ENCODE measurements around the gene ACOX1. TPM values are rescaled to one million over a fixed set of nuclear protein-coding genes. Genes with fewer than 3 reads are reported as not detected.

ACOX1 gene
- total and polyA plus RNA-seq, 2 of the 13 experiments (the other 11 are each of a cell fraction or from before 2014, with no cell fraction given) = 86.4 to 120 TPM

DNA sequence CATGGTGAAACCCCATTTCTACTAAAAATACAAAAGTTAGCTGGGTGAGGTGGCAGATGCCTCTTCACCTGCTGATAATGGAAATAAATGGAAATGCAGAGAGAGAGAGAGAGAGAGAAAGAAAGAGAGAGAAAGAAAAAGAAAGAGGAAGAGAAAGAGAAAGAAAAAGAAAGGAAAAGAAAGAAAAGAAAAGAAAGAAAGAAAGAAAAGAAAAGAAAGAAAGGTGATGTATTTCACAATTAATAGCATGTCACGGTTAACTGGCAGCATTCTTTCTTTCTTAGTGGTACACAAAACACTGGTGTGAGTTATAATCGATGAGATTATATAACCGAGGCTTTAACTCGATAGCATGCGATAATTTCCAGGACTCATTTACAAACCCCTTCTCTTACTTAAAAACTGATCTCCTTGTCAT is 3.2 kb downstream of the ACOX1 start (continued):
- TF ChIP-seq, protein P1, sequence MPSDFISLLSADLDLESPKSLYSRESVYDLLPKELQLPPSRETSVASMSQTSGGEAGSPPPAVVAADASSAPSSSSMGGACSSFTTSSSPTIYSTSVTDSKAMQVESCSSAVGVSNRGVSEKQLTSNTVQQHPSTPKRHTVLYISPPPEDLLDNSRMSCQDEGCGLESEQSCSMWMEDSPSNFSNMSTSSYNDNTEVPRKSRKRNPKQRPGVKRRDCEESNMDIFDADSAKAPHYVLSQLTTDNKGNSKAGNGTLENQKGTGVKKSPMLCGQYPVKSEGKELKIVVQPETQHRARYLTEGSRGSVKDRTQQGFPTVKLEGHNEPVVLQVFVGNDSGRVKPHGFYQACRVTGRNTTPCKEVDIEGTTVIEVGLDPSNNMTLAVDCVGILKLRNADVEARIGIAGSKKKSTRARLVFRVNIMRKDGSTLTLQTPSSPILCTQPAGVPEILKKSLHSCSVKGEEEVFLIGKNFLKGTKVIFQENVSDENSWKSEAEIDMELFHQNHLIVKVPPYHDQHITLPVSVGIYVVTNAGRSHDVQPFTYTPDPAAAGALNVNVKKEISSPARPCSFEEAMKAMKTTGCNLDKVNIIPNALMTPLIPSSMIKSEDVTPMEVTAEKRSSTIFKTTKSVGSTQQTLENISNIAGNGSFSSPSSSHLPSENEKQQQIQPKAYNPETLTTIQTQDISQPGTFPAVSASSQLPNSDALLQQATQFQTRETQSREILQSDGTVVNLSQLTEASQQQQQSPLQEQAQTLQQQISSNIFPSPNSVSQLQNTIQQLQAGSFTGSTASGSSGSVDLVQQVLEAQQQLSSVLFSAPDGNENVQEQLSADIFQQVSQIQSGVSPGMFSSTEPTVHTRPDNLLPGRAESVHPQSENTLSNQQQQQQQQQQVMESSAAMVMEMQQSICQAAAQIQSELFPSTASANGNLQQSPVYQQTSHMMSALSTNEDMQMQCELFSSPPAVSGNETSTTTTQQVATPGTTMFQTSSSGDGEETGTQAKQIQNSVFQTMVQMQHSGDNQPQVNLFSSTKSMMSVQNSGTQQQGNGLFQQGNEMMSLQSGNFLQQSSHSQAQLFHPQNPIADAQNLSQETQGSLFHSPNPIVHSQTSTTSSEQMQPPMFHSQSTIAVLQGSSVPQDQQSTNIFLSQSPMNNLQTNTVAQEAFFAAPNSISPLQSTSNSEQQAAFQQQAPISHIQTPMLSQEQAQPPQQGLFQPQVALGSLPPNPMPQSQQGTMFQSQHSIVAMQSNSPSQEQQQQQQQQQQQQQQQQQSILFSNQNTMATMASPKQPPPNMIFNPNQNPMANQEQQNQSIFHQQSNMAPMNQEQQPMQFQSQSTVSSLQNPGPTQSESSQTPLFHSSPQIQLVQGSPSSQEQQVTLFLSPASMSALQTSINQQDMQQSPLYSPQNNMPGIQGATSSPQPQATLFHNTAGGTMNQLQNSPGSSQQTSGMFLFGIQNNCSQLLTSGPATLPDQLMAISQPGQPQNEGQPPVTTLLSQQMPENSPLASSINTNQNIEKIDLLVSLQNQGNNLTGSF (CRISPR knock-in tag; IDR thresholded peaks at IDR 0.05) = no peak
- TF ChIP-seq ZNF788 (CRISPR knock-in tag; IDR thresholded peaks at IDR 0.05; ENCODE audit: borderline replicate concordance) = no peak
- TF ChIP-seq KAT2B (IDR thresholded peaks at IDR 0.05; ENCODE audit: borderline replicate concordance, low read depth, low read length) = peak; percentile 82
- TF ChIP-seq FOXO1 (CRISPR knock-in tag; IDR thresholded peaks at IDR 0.05) = no peak
- TF ChIP-seq HDAC6 (IDR thresholded peaks at IDR 0.05; ENCODE audit: low read depth, low read length) = 0 out of 2 replicates have a peak, but pooled peaks have one; percentile 57
- TF ChIP-seq KLF16 (CRISPR knock-in tag; IDR thresholded peaks at IDR 0.05) = peak in 1 of 2 experiments; percentile 51; a peak in 1 of 4 replicates
- peak; percentile 91 for TF ChIP-seq SSRP1 (CRISPR knock-in tag; IDR thresholded peaks at IDR 0.05)
- no peak for TF ChIP-seq ZNF776 (CRISPR knock-in tag; IDR thresholded peaks at IDR 0.05)
- TF ChIP-seq KDM5B (CRISPR knock-in tag; IDR thresholded peaks at IDR 0.05; ENCODE audit: borderline replicate concordance) = no peak
- TF ChIP-seq, protein P2, sequence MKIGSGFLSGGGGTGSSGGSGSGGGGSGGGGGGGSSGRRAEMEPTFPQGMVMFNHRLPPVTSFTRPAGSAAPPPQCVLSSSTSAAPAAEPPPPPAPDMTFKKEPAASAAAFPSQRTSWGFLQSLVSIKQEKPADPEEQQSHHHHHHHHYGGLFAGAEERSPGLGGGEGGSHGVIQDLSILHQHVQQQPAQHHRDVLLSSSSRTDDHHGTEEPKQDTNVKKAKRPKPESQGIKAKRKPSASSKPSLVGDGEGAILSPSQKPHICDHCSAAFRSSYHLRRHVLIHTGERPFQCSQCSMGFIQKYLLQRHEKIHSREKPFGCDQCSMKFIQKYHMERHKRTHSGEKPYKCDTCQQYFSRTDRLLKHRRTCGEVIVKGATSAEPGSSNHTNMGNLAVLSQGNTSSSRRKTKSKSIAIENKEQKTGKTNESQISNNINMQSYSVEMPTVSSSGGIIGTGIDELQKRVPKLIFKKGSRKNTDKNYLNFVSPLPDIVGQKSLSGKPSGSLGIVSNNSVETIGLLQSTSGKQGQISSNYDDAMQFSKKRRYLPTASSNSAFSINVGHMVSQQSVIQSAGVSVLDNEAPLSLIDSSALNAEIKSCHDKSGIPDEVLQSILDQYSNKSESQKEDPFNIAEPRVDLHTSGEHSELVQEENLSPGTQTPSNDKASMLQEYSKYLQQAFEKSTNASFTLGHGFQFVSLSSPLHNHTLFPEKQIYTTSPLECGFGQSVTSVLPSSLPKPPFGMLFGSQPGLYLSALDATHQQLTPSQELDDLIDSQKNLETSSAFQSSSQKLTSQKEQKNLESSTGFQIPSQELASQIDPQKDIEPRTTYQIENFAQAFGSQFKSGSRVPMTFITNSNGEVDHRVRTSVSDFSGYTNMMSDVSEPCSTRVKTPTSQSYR (CRISPR knock-in tag; IDR thresholded peaks at IDR 0.05; ENCODE audit: borderline replicate concordance) = 0 out of 2 replicates have a peak, but pooled peaks have one; percentile 12
- TF ChIP-seq, protein P3, sequence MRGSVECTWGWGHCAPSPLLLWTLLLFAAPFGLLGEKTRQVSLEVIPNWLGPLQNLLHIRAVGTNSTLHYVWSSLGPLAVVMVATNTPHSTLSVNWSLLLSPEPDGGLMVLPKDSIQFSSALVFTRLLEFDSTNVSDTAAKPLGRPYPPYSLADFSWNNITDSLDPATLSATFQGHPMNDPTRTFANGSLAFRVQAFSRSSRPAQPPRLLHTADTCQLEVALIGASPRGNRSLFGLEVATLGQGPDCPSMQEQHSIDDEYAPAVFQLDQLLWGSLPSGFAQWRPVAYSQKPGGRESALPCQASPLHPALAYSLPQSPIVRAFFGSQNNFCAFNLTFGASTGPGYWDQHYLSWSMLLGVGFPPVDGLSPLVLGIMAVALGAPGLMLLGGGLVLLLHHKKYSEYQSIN (CRISPR knock-in tag; IDR thresholded peaks at IDR 0.05; ENCODE audit: borderline replicate concordance) = no peak
- 0 out of 2 replicates have a peak, but pooled peaks have one; percentile 3 for TF ChIP-seq SIN3A (IDR thresholded peaks at IDR 0.05; ENCODE audit: borderline replicate concordance, low read depth, low read length)
- TF ChIP-seq, protein P4, sequence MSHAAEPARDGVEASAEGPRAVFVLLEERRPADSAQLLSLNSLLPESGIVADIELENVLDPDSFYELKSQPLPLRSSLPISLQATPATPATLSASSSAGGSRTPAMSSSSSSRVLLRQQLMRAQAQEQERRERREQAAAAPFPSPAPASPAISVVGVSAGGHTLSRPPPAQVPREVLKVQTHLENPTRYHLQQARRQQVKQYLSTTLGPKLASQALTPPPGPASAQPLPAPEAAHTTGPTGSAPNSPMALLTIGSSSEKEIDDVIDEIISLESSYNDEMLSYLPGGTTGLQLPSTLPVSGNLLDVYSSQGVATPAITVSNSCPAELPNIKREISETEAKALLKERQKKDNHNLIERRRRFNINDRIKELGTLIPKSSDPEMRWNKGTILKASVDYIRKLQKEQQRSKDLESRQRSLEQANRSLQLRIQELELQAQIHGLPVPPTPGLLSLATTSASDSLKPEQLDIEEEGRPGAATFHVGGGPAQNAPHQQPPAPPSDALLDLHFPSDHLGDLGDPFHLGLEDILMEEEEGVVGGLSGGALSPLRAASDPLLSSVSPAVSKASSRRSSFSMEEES (CRISPR knock-in tag; IDR thresholded peaks at IDR 0.05) = no peak
- TF ChIP-seq, protein P5, sequence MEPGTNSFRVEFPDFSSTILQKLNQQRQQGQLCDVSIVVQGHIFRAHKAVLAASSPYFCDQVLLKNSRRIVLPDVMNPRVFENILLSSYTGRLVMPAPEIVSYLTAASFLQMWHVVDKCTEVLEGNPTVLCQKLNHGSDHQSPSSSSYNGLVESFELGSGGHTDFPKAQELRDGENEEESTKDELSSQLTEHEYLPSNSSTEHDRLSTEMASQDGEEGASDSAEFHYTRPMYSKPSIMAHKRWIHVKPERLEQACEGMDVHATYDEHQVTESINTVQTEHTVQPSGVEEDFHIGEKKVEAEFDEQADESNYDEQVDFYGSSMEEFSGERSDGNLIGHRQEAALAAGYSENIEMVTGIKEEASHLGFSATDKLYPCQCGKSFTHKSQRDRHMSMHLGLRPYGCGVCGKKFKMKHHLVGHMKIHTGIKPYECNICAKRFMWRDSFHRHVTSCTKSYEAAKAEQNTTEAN (CRISPR knock-in tag; conservative IDR thresholded peaks at IDR 0.05) = no peak
- no peak for TF ChIP-seq ZNF563 (CRISPR knock-in tag; IDR thresholded peaks at IDR 0.05)
- no peak for TF ChIP-seq MAZ (IDR thresholded peaks at IDR 0.05; ENCODE audit: borderline replicate concordance, low read depth, low read length)
- TF ChIP-seq MAZ (CRISPR knock-in tag; IDR thresholded peaks at IDR 0.05; ENCODE audit: low read depth) = 0 out of 2 replicates have a peak, but pooled peaks have one; percentile 9
